IPS-18a (cell line): ENCODE results near the gene ZBTB20.

Source experiments
- H3K27ac ChIP-seq: one replicate; pipeline ENCODE4 v1.5.1; 2013; ENCODE audit warnings: low read length
- H3K27me3 ChIP-seq: one replicate; pipeline ENCODE4 v1.6.1; 2013; ENCODE audit warnings: mild to moderate bottlenecking, low read length; ENCODE audit not compliant: control insufficient read depth, insufficient read depth
- H3K36me3 ChIP-seq: one replicate; pipeline ENCODE4 v1.6.1; 2013; ENCODE audit warnings: low read depth, low read length; ENCODE audit not compliant: control insufficient read depth
- H3K4me1 ChIP-seq: one replicate; pipeline ENCODE4 v1.6.1; 2013; ENCODE audit warnings: low read depth, low read length; ENCODE audit not compliant: control insufficient read depth
- H3K4me3 ChIP-seq: one replicate; pipeline ENCODE4 v1.5.1; 2013; ENCODE audit warnings: low read length
- H3K9ac ChIP-seq: one replicate; pipeline ENCODE4 v1.6.1; 2013; ENCODE audit warnings: mild to moderate bottlenecking, low read length, moderate library complexity
- H3K9me3 ChIP-seq: one replicate; pipeline ENCODE4 v1.6.1; 2013; ENCODE audit warnings: low read depth, low read length; ENCODE audit not compliant: control insufficient read depth

Gene ZBTB20

GRCh38 chr3:114668099-114668498, 479.0 kb downstream of the ZBTB20 start:
- H3K4me1 ChIP-seq: peaks cover 5% of the 10 kb centered on the region
- H3K4me3 ChIP-seq: no peak overlapping the region
- no peak overlapping the region for H3K27ac ChIP-seq
- no peaks in the 10 kb centered on the region for H3K9me3 ChIP-seq
- H3K9ac ChIP-seq: no peak overlapping the region
- H3K27me3 ChIP-seq: no peaks in the 10 kb centered on the region
- H3K36me3 ChIP-seq: no peaks in the 10 kb centered on the region

- Histone ChIP-seq H3K4me1 (no peaks in the 10 kb centered on the region), H3K4me3 (no peak overlapping the region), H3K9ac (no peak overlapping the region), H3K9me3 (no peaks in the 10 kb centered on the region), H3K27ac (no peak overlapping the region), H3K27me3 (no peaks in the 10 kb centered on the region), H3K36me3 (no peaks in the 10 kb centered on the region)
Observed at GRCh38 chr3:114666623-114667022, 480.5 kb downstream of the ZBTB20 start.

GRCh38 chr3:114664006-114664405, 483.1 kb downstream of the ZBTB20 start:
- Histone ChIP-seq H3K27ac (no peak overlapping the region), H3K9ac (no peak overlapping the region), H3K36me3 (no peaks in the 10 kb centered on the region), H3K9me3 (no peaks in the 10 kb centered on the region), H3K27me3 (no peaks in the 10 kb centered on the region), H3K4me1 (no peaks in the 10 kb centered on the region), H3K4me3 (no peak overlapping the region)

- Histone ChIP-seq H3K36me3 (no peaks in the 10 kb centered on the region), H3K4me3 (no peak overlapping the region), H3K4me1 (no peaks in the 10 kb centered on the region), H3K27me3 (no peaks in the 10 kb centered on the region), H3K9ac (no peak overlapping the region), H3K9me3 (no peaks in the 10 kb centered on the region), H3K27ac (no peak overlapping the region)
Observed at GRCh38 chr3:114660808-114661207, 486.3 kb downstream of the ZBTB20 start.

GRCh38 chr3:114660124-114660523, 487.0 kb downstream of the ZBTB20 start:
- Histone ChIP-seq H3K36me3 (no peaks in the 10 kb centered on the region), H3K27ac (no peak overlapping the region), H3K27me3 (no peaks in the 10 kb centered on the region), H3K9me3 (no peaks in the 10 kb centered on the region), H3K4me1 (no peaks in the 10 kb centered on the region), H3K9ac (no peak overlapping the region), H3K4me3 (no peak overlapping the region)

GRCh38 chr3:114659109-114660061, 487.7 kb downstream of the ZBTB20 start:
- Histone ChIP-seq H3K36me3 (no peaks in the 10 kb centered on the region), H3K27ac (no peak overlapping the region), H3K4me1 (no peaks in the 10 kb centered on the region), H3K4me3 (no peak overlapping the region), H3K9me3 (no peaks in the 10 kb centered on the region), H3K9ac (no peak overlapping the region), H3K27me3 (no peaks in the 10 kb centered on the region)

- no peaks in the 10 kb centered on the region for H3K36me3 ChIP-seq
- no peaks in the 10 kb centered on the region for H3K9me3 ChIP-seq
- no peak overlapping the region for H3K27ac ChIP-seq
- no peak overlapping the region for H3K9ac ChIP-seq
- H3K4me3 ChIP-seq: no peak overlapping the region
- H3K27me3 ChIP-seq: no peaks in the 10 kb centered on the region
- H3K4me1 ChIP-seq: no peaks in the 10 kb centered on the region
Observed at GRCh38 chr3:114651555-114651954, 495.5 kb downstream of the ZBTB20 start.

- no peaks in the 10 kb centered on the region for H3K36me3 ChIP-seq
- no peaks in the 10 kb centered on the region for H3K27me3 ChIP-seq
- no peaks in the 10 kb centered on the region for H3K9me3 ChIP-seq
- H3K27ac ChIP-seq: no peak overlapping the region
- no peaks in the 10 kb centered on the region for H3K4me1 ChIP-seq
- H3K9ac ChIP-seq: no peak overlapping the region
- no peak overlapping the region for H3K4me3 ChIP-seq
Observed at GRCh38 chr3:114650808-114651207, 496.3 kb downstream of the ZBTB20 start.

GRCh38 chr3:114649331-114649730, 497.8 kb downstream of the ZBTB20 start:
- no peak overlapping the region for H3K4me3 ChIP-seq
- no peak overlapping the region for H3K9ac ChIP-seq
- no peaks in the 10 kb centered on the region for H3K9me3 ChIP-seq
- H3K36me3 ChIP-seq: no peaks in the 10 kb centered on the region
- no peaks in the 10 kb centered on the region for H3K27me3 ChIP-seq
- H3K4me1 ChIP-seq: no peaks in the 10 kb centered on the region
- H3K27ac ChIP-seq: no peak overlapping the region

GRCh38 chr3:114646526-114646925, 500.6 kb downstream of the ZBTB20 start:
- H3K27me3 ChIP-seq: no peaks in the 10 kb centered on the region
- H3K4me3 ChIP-seq: no peak overlapping the region
- H3K9ac ChIP-seq: no peak overlapping the region
- H3K9me3 ChIP-seq: no peaks in the 10 kb centered on the region
- H3K36me3 ChIP-seq: no peaks in the 10 kb centered on the region
- peaks cover 3% of the 10 kb centered on the region for H3K4me1 ChIP-seq
- no peak overlapping the region for H3K27ac ChIP-seq

- Histone ChIP-seq H3K9ac (no peak overlapping the region), H3K4me1 (peaks cover 3% of the 10 kb centered on the region)
Observed at GRCh38 chr3:114645392-114645791, 501.7 kb downstream of the ZBTB20 start.

GRCh38 chr3:114644367-114644766, 502.7 kb downstream of the ZBTB20 start:
- no peak overlapping the region for H3K4me3 ChIP-seq
- H3K9ac ChIP-seq: no peak overlapping the region
- H3K4me1 ChIP-seq: peaks cover 3% of the 10 kb centered on the region
- no peaks in the 10 kb centered on the region for H3K27me3 ChIP-seq
- H3K9me3 ChIP-seq: no peaks in the 10 kb centered on the region
- H3K36me3 ChIP-seq: no peaks in the 10 kb centered on the region
- no peak overlapping the region for H3K27ac ChIP-seq

More at GRCh38 chr3:114645392-114645791, 501.7 kb downstream of the ZBTB20 start:
- Histone ChIP-seq H3K4me3 (no peak overlapping the region), H3K27me3 (no peaks in the 10 kb centered on the region), H3K36me3 (no peaks in the 10 kb centered on the region), H3K9me3 (no peaks in the 10 kb centered on the region), H3K27ac (no peak overlapping the region)
